ENCODE data around the gene VKORC1L1.
"Not testable (repeated sequence)": the region's sequence is repeated elsewhere in the genome, so short reads cannot be mapped to it uniquely, and the experiment has no call there.

Gene VKORC1L1

DNA sequence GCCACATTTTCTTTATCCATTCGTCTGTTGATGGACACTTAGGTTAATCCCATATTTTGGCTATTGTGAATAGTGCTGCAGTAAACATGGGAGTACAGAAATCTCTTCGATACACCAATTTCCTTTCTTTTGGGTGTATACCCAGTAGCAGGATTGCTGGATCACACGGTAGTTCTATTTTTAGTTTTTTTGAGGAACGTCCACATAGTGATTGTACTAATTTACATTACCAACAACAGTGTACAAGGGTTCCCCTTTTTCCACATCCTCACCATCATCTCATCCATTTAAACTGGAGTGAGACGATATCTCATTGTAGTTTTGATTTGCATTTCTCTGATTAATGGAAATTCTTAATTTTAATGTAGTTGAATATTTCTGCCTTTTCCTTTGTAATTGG, 19.3 kb downstream of the VKORC1L1 start:
- DNase-seq (ENCODE audit: low spot score) = no peak
- no peaks in the 10 kb centered on the region for H3K27me3 ChIP-seq (ENCODE audit: insufficient read depth, poor library complexity, severe bottlenecking)
- no peaks in the 10 kb centered on the region for H3K4me1 ChIP-seq (ENCODE audit: insufficient read depth, poor library complexity, severe bottlenecking)
- no peaks in the 10 kb centered on the region for H3K9me3 ChIP-seq (ENCODE audit: severe bottlenecking)
- TF ChIP-seq, protein P1, sequence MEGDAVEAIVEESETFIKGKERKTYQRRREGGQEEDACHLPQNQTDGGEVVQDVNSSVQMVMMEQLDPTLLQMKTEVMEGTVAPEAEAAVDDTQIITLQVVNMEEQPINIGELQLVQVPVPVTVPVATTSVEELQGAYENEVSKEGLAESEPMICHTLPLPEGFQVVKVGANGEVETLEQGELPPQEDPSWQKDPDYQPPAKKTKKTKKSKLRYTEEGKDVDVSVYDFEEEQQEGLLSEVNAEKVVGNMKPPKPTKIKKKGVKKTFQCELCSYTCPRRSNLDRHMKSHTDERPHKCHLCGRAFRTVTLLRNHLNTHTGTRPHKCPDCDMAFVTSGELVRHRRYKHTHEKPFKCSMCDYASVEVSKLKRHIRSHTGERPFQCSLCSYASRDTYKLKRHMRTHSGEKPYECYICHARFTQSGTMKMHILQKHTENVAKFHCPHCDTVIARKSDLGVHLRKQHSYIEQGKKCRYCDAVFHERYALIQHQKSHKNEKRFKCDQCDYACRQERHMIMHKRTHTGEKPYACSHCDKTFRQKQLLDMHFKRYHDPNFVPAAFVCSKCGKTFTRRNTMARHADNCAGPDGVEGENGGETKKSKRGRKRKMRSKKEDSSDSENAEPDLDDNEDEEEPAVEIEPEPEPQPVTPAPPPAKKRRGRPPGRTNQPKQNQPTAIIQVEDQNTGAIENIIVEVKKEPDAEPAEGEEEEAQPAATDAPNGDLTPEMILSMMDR (IDR thresholded peaks at IDR 0.05; ENCODE audit: poor library complexity, severe bottlenecking) = no peak
- no peak for ATAC-seq (ENCODE audit: low read depth)
- no peak overlapping the region for H3K4me3 ChIP-seq (ENCODE audit: severe bottlenecking)
- peaks cover 14% of the 10 kb centered on the region for H3K36me3 ChIP-seq (ENCODE audit: low read depth)
- no peak overlapping the region for H3K27ac ChIP-seq (ENCODE audit: poor library complexity, severe bottlenecking)

DNA sequence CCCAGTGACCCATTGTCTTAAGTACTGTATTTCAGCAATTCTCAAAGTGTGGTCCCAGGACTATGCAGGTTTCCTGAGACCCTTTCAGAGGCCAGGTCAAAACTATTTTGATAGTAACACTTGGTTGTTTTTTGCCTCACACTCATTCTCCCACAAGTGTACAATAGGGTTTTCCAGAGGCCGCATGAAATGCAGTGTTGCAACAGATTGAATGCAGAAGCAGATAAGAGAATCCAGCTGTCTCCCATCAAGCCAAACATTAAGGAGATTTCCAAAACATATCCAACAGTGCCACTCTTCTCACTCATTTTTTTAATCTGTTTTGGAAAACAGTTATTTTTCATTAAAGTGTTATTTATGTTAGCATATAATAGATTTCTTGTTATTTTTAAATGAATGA, 20.0 kb downstream of the VKORC1L1 start:
- ATAC-seq (ENCODE audit: low read depth) (no peak), DNase-seq (ENCODE audit: low spot score) (no peak)
- H3K27me3 ChIP-seq (ENCODE audit: insufficient read depth, poor library complexity, severe bottlenecking) = no peaks in the 10 kb centered on the region
- H3K36me3 ChIP-seq (ENCODE audit: low read depth) = peaks cover 14% of the 10 kb centered on the region
- TF ChIP-seq, protein P1 (IDR thresholded peaks at IDR 0.05; ENCODE audit: poor library complexity, severe bottlenecking) = no peak
- H3K4me3 ChIP-seq (ENCODE audit: severe bottlenecking) = no peak overlapping the region
- no peaks in the 10 kb centered on the region for H3K4me1 ChIP-seq (ENCODE audit: insufficient read depth, poor library complexity, severe bottlenecking)
- no peaks in the 10 kb centered on the region for H3K9me3 ChIP-seq (ENCODE audit: severe bottlenecking)
- H3K27ac ChIP-seq (ENCODE audit: poor library complexity, severe bottlenecking) = no peak overlapping the region

DNA sequence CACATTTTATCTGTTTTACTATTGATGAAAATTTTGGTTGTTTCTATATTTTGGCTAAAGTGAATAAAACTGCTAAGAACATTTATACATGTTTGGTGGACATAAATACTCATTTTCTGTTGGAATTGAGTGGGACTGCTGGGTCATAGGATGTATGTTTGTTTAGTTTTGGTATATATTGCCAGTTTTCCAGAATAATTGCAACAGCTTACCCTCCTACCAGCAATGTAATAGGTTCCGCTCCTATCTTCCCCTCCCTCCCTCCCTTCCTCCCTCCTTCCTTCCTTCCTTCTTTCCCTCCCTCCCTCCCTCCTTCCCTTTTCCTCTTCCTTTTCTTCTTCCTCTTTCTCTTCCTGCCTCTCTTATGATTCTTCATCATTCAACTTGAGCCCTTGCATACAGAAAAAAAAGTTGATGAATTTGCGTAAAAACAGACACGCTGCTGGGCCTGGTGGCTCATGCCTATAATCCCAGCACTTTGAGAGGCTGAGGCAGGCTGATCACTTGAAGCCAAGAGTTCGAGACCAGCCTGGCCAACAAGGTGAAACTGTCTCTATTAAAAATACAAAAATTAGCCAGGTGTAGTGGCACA, 23.5 kb downstream of the VKORC1L1 start:
- Histone ChIP-seq H3K4me3 (ENCODE audit: severe bottlenecking) (no peak overlapping the region), H3K9me3 (ENCODE audit: severe bottlenecking) (no peaks in the 10 kb centered on the region), H3K4me1 (ENCODE audit: insufficient read depth, poor library complexity, severe bottlenecking) (no peaks in the 10 kb centered on the region), H3K27ac (ENCODE audit: poor library complexity, severe bottlenecking) (no peak overlapping the region), H3K27me3 (ENCODE audit: insufficient read depth, poor library complexity, severe bottlenecking) (no peaks in the 10 kb centered on the region), H3K36me3 (ENCODE audit: low read depth) (peaks cover 17% of the 10 kb centered on the region)
- TF ChIP-seq, protein P1 (IDR thresholded peaks at IDR 0.05; ENCODE audit: poor library complexity, severe bottlenecking) = no peak
- DNase-seq (ENCODE audit: low spot score) (no peak), ATAC-seq (ENCODE audit: low read depth) (no peak)

DNA sequence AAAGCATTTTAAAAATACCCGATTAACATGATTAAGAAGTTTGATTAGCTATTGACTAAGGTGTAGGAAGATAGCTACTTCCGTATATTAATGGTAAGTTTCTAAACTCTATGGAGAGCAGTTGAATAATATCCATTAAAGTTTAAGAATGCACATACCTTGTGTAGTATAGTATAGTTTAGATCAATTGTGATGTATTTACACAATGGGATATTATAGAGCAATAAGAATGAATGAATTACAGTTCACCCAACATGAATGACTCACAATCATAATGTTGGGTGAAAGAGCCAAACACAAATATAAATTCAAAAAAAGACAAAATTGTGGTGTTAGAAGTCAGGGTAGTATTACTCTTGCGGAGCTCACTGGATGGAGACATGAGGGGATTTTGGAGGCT, 24.4 kb downstream of the VKORC1L1 start:
- peaks cover 11% of the 10 kb centered on the region for H3K36me3 ChIP-seq (ENCODE audit: low read depth)
- not testable (repeated sequence) for ATAC-seq (ENCODE audit: low read depth); DNase-seq (ENCODE audit: low spot score); H3K27me3 ChIP-seq (ENCODE audit: insufficient read depth, poor library complexity, severe bottlenecking); H3K4me3 ChIP-seq (ENCODE audit: severe bottlenecking); H3K27ac ChIP-seq (ENCODE audit: poor library complexity, severe bottlenecking); H3K4me1 ChIP-seq (ENCODE audit: insufficient read depth, poor library complexity, severe bottlenecking); H3K9me3 ChIP-seq (ENCODE audit: severe bottlenecking)

DNA sequence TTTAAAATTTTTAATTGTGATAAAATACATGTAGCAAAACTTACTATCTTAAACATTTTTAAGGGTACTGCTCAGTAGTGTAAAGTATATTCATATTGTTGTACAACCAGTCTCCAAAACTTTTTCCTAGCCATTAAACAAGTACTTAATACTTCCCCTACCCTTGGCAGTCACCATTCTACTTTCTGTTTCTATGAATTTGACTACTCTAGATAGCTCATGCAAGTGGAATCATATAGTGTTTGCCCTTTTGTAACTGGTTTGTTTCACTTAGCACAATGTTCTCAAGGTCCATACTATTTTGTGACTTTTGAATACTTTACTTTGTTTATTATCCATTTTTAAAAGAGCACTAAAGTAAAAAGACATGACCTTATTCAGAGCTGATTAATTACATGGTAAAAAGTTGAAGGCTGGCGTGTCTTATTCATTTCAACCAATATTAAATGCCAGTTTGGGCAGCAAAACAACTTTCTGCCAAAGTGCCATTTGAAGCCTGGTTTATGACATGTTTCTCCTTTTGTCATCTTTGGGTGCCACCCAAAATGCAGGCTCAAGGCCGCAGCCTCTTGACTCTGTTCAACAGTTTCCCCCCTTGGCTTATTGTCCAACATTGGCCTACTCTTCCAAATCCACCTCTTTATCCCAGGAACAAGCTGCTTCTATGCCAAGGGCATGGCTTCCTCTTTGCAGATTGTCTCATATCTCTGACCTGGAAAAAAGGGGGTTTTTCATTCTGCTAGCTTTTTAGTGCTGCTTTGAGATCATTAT, 26.0 kb downstream of the VKORC1L1 start:
- H3K27me3 ChIP-seq (ENCODE audit: insufficient read depth, poor library complexity, severe bottlenecking); H3K9me3 ChIP-seq (ENCODE audit: severe bottlenecking); H3K27ac ChIP-seq (ENCODE audit: poor library complexity, severe bottlenecking); DNase-seq (ENCODE audit: low spot score); ATAC-seq (ENCODE audit: low read depth); H3K4me3 ChIP-seq (ENCODE audit: severe bottlenecking); H3K36me3 ChIP-seq (ENCODE audit: low read depth); H3K4me1 ChIP-seq (ENCODE audit: insufficient read depth, poor library complexity, severe bottlenecking): not testable (repeated sequence)

DNA sequence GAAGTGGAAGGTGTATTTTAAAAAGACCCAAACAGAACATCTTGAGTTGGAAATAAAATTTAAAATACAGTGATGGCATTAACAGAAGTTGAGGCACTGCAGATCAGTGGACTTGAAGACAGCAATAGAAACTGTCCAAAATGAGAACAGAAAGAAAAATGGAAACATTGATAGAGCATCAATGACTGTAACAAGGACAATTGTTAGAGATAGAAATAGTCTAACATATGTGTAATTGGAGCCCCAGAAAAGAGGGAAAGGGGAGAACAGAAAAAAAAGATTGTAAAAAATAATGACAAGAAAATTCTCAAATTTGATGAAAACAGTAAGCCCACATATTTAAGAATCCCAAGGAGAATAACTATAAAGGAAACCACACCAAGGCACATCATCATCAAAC, 29.4 kb downstream of the VKORC1L1 start:
- peaks cover 20% of the 10 kb centered on the region for H3K36me3 ChIP-seq (ENCODE audit: low read depth)
- H3K27ac ChIP-seq (ENCODE audit: poor library complexity, severe bottlenecking) = no peak overlapping the region
- no peak for ATAC-seq (ENCODE audit: low read depth)
- H3K27me3 ChIP-seq (ENCODE audit: insufficient read depth, poor library complexity, severe bottlenecking) = no peaks in the 10 kb centered on the region
- no peak for DNase-seq (ENCODE audit: low spot score)
- peaks cover 18% of the 10 kb centered on the region for H3K9me3 ChIP-seq (ENCODE audit: severe bottlenecking)
- H3K4me3 ChIP-seq (ENCODE audit: severe bottlenecking) = no peak overlapping the region
- no peaks in the 10 kb centered on the region for H3K4me1 ChIP-seq (ENCODE audit: insufficient read depth, poor library complexity, severe bottlenecking)
- TF ChIP-seq, protein P1 (IDR thresholded peaks at IDR 0.05; ENCODE audit: poor library complexity, severe bottlenecking) = no peak

Data from RWPE2 (cell line).